ENCODE results near the gene C22orf39. TPM values are rescaled to one million over a fixed set of nuclear protein-coding genes. Genes with fewer than 3 reads are reported as not detected.

Gene C22orf39
- total RNA-seq, 1 experiment from 2014 or later, result 19.3 TPM

- no peak overlapping the region for H3K14ac ChIP-seq (ENCODE audit: insufficient read depth, low read length)
- H3K36me3 Mint-ChIP-seq (ENCODE audit: insufficient read depth in 1 of 3, low read depth in 3 of 3), result peaks cover 35 to 84% (median 60%) of the 10 kb centered on the region in 3 experiments
- no peaks in the 10 kb centered on the region for H4K20me1 ChIP-seq (ENCODE audit: control insufficient read depth, insufficient read depth, insufficient read length)
- no peak overlapping the region for H3K4me2 ChIP-seq (ENCODE audit: insufficient read depth, insufficient read length, low read length)
- H2BK20ac ChIP-seq (ENCODE audit: low read depth, low read length, poor library complexity, severe bottlenecking), result no peak overlapping the region
- no peak overlapping the region for H4K8ac ChIP-seq (replicated peaks; ENCODE audit: insufficient read length, low read depth, low read length)
- H2BK12ac ChIP-seq (ENCODE audit: insufficient read length, low read depth, low read length), result no peak overlapping the region
- no peak overlapping the region for H4K91ac ChIP-seq (ENCODE audit: insufficient read length, low read depth, low read length)
- no peaks in the 10 kb centered on the region for H3K9me3 Mint-ChIP-seq
- H3K4me1 Mint-ChIP-seq, result peaks cover 4 to 13% of the 10 kb centered on the region in 2 experiments
- no peaks in the 10 kb centered on the region for H3K79me2 ChIP-seq (ENCODE audit: insufficient read depth, low read length)
- no peak overlapping the region for H4K5ac ChIP-seq (ENCODE audit: insufficient read length, low read depth, low read length)
- no peak overlapping the region for H2AK5ac ChIP-seq (ENCODE audit: insufficient read length, low read length)
- no peaks in the 10 kb centered on the region for H3K79me1 ChIP-seq (ENCODE audit: insufficient read depth, low read depth, low read length, poor library complexity, severe bottlenecking)
- H3K4me1 ChIP-seq (ENCODE audit: insufficient read depth, low read length), result no peaks in the 10 kb centered on the region
- H3K23ac ChIP-seq (ENCODE audit: insufficient read length, low read depth, low read length), result no peak overlapping the region
- H3K9me3 ChIP-seq (ENCODE audit: control insufficient read depth, low read depth, low read length), result no peaks in the 10 kb centered on the region
- H3K4ac ChIP-seq (ENCODE audit: low read depth, low read length), result no peak overlapping the region
- H3K27ac ChIP-seq (ENCODE audit: insufficient read length, low read depth, low read length), result no peak overlapping the region
- no peak overlapping the region for H2BK120ac ChIP-seq (ENCODE audit: low read depth, low read length, poor library complexity, severe bottlenecking)
- DNase-seq, result no peak
- no peak overlapping the region for H3K56ac ChIP-seq (ENCODE audit: insufficient read length, low read depth, low read length)
- H3K27me3 ChIP-seq (ENCODE audit: insufficient read depth, low read length), result no peaks in the 10 kb centered on the region
- TF ChIP-seq, protein P1, sequence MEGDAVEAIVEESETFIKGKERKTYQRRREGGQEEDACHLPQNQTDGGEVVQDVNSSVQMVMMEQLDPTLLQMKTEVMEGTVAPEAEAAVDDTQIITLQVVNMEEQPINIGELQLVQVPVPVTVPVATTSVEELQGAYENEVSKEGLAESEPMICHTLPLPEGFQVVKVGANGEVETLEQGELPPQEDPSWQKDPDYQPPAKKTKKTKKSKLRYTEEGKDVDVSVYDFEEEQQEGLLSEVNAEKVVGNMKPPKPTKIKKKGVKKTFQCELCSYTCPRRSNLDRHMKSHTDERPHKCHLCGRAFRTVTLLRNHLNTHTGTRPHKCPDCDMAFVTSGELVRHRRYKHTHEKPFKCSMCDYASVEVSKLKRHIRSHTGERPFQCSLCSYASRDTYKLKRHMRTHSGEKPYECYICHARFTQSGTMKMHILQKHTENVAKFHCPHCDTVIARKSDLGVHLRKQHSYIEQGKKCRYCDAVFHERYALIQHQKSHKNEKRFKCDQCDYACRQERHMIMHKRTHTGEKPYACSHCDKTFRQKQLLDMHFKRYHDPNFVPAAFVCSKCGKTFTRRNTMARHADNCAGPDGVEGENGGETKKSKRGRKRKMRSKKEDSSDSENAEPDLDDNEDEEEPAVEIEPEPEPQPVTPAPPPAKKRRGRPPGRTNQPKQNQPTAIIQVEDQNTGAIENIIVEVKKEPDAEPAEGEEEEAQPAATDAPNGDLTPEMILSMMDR (conservative IDR thresholded peaks at IDR 0.05), result no peak
- H2AFZ ChIP-seq (ENCODE audit: low read length), result no peak overlapping the region
- WGBS (ENCODE audit: extremely low coverage, insufficient read length, low lambda C conversion rate), result no CpG with 5 or more reads among the region's 5 CpGs
- no peaks in the 10 kb centered on the region for H3K27me3 Mint-ChIP-seq (ENCODE audit: low read depth)
- no peak overlapping the region for H2BK5ac ChIP-seq (ENCODE audit: insufficient read length, low read length)
- peak overlapping the region in 1 of 3 experiments; percentile 21; a peak in 1 of 7 replicates for H3K27ac Mint-ChIP-seq
- H3K23me2 ChIP-seq (ENCODE audit: insufficient read length, low read depth, low read length, poor library complexity, severe bottlenecking), result no peaks in the 10 kb centered on the region
- no peak overlapping the region for H2BK15ac ChIP-seq (ENCODE audit: low read depth, low read length)
- no peak overlapping the region for H3K9ac ChIP-seq (ENCODE audit: extremely low read depth, insufficient read length, low read length)
- H3K4me3 Mint-ChIP-seq, result no peak overlapping the region
- H3T11ph ChIP-seq (ENCODE audit: low read length), result no peak overlapping the region
- H3K18ac ChIP-seq (ENCODE audit: insufficient read length, low read depth, low read length), result no peak overlapping the region
Observed at GRCh38 chr22:19453718-19454117, 6.2 kb upstream of the C22orf39 start.

All from H9 (cell line).